A549 treated with CORT108297 at 1 μM for 4 hours (cell line): ENCODE measurements around the gene TMEM116. TPM values are rescaled to one million over a fixed set of nuclear protein-coding genes. Genes with fewer than 3 reads are reported as not detected.

Source experiments
- total RNA-seq: library from RNA; stranded (reverse); fragments of 200-300 nt; extraction: Qiagen RNA extraction; gene quantifications from 5 replicates; pipeline ENCODE4 v1.2.3, GENCODE V29; 2022

TMEM116 gene
- total RNA-seq, result 5.2 to 7.1 TPM (median 5.6 TPM) in 5 replicates

GRCh38 chr12:112012775-112013600, at the start of gene TMEM116, which contains the start of gene ERP29:
TMEM116 (minus strand) TSS chr12:112013165; CDS start chr12:112005270, 7,895 bp downstream.
ERP29 (plus strand) TSS chr12:112013426; CDS start chr12:112013466, 40 bp downstream.

Other genes starting within 250 kb of the TMEM116 start
- gene ALDH2, start 246.2 kb downstream of the TMEM116 start, total RNA-seq, result 67.9 to 95.4 TPM (median 94.5 TPM) in 5 replicates
- gene MAPKAPK5, start 170.9 kb downstream of the TMEM116 start, total RNA-seq, result 51.9 to 57.9 TPM (median 56.6 TPM) in 5 replicates
- gene ERP29, start 261 bp upstream of the TMEM116 start, total RNA-seq, result 125 to 133 TPM (median 130 TPM) in 5 replicates
- gene NAA25, start 95.6 kb upstream of the TMEM116 start, total RNA-seq, result 17.5 to 26.4 TPM (median 22.6 TPM) in 5 replicates
- gene TRAFD1, start 112.4 kb upstream of the TMEM116 start, total RNA-seq, result 17.4 to 18.9 TPM (median 18.0 TPM) in 5 replicates